Keratinocyte (primary cell): Measurements from ENCODE around the gene TSACC.

Experiments used
- EZH2 ChIP-seq: IDR thresholded peaks from one replicate; pipeline ENCODE4 v1.6.1; 2012; ENCODE audit warnings: inconsistent platforms, mild to moderate bottlenecking, low read length, moderate library complexity
- TF ChIP-seq, protein P1 (sequence below), 3 experiments: IDR thresholded peaks in 1 of 3; conservative IDR thresholded peaks in 1 of 3; optimal IDR thresholded peaks in 1 of 3; 2 replicates in 2 of 3; 3 replicates in 1 of 3; pipeline versions ENCODE3 to v1.5.1; 2011; ENCODE audit warnings: low read length in 3 of 3, mild to moderate bottlenecking in 3 of 3, moderate library complexity in 2 of 3, control low read depth in 1 of 3, inconsistent platforms in 1 of 3; ENCODE audit not compliant: insufficient read depth in 2 of 3; ENCODE audit errors: extremely low read depth in 1 of 3

DNA sequence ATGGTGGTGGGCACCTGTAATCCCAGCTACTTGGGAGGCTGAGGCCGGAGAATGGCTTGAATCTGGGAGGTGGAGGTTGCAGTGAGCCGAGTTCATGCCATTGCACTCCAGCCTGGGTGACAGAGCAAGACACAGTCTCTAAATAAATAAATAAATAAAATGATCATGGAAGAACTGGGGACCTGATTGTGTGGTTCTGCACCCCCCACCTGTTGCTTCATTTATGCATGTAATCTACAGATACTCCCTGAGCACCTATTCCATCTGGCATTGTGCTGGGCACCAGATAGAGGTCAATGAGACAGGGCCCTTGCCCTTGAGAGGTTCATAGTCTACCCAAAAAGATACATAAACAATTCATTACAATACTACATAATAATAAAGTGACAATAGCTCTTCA is 19.7 kb downstream of the TSACC start:
- TF ChIP-seq, protein P1, sequence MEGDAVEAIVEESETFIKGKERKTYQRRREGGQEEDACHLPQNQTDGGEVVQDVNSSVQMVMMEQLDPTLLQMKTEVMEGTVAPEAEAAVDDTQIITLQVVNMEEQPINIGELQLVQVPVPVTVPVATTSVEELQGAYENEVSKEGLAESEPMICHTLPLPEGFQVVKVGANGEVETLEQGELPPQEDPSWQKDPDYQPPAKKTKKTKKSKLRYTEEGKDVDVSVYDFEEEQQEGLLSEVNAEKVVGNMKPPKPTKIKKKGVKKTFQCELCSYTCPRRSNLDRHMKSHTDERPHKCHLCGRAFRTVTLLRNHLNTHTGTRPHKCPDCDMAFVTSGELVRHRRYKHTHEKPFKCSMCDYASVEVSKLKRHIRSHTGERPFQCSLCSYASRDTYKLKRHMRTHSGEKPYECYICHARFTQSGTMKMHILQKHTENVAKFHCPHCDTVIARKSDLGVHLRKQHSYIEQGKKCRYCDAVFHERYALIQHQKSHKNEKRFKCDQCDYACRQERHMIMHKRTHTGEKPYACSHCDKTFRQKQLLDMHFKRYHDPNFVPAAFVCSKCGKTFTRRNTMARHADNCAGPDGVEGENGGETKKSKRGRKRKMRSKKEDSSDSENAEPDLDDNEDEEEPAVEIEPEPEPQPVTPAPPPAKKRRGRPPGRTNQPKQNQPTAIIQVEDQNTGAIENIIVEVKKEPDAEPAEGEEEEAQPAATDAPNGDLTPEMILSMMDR (optimal IDR thresholded peaks at IDR 0.05 in 1 of 3, IDR thresholded peaks at IDR 0.05 in 1 of 3, conservative IDR thresholded peaks at IDR 0.05 in 1 of 3; ENCODE audit: extremely low read depth in 1 of 3, insufficient read depth in 2 of 3, low read length in 3 of 3), result no peak
- no peak for TF ChIP-seq EZH2
